A172 (cell line): Measurements from ENCODE around the gene INTS15. TPM values are rescaled to one million over a fixed set of nuclear protein-coding genes. Genes with fewer than 3 reads are reported as not detected.

Experiments used
- DNase-seq: peaks from one replicate; pipeline ENCODE4 v3.0.0-alpha.2; 2015; ENCODE audit warnings: low spot score
- total RNA-seq: library from RNA; depleted of rRNA; stranded (reverse); fragments of >200 nt; shearing (Covaris generic); gene quantifications from 2 replicates; pipeline ENCODE4 v1.2.3, GENCODE V29; 2014; rRNA removed

INTS15 gene
- 28.3 and 30.0 TPM in 2 replicates for total RNA-seq

- peak; percentile 57 for DNase-seq
Measured at GRCh38 chr7:6589829-6590644, at the start of gene INTS15. TSS of gene INTS15 (plus strand) at chr7:6590021. CDS start at chr7:6590284, 263 bp downstream.

- no peak for DNase-seq
Measured at GRCh38 chr7:6542368-6542767, 47.5 kb upstream of the INTS15 start.

GRCh38 chr7:6545398-6546126, 44.3 kb upstream of the INTS15 start:
- no peak for DNase-seq

GRCh38 chr7:6546498-6547251, 43.1 kb upstream of the INTS15 start:
- no peak for DNase-seq

GRCh38 chr7:6547400-6547799, 42.4 kb upstream of the INTS15 start:
- DNase-seq: no peak

- no peak for DNase-seq
Measured at GRCh38 chr7:6551016-6551511, 38.8 kb upstream of the INTS15 start, which contains the start of gene GRID2IP. TSS of gene GRID2IP (minus strand) at chr7:6551461. CDS start at chr7:6551436, 25 bp downstream.

- no peak for DNase-seq
Measured at GRCh38 chr7:6553448-6554044, 36.3 kb upstream of the INTS15 start.

GRCh38 chr7:6554848-6555247, 35.0 kb upstream of the INTS15 start:
- no peak for DNase-seq

- no peak for DNase-seq
Measured at GRCh38 chr7:6556196-6556595, 33.6 kb upstream of the INTS15 start.

- peak; percentile 79 for DNase-seq
Measured at GRCh38 chr7:6558837-6559236, 31.0 kb upstream of the INTS15 start.

- DNase-seq: no peak
Measured at GRCh38 chr7:6559896-6560295, 29.9 kb upstream of the INTS15 start.

- no peak for DNase-seq
Measured at GRCh38 chr7:6562106-6562505, 27.7 kb upstream of the INTS15 start.

- no peak for DNase-seq
Measured at GRCh38 chr7:6563936-6564770, 25.7 kb upstream of the INTS15 start.

- no peak for DNase-seq
Measured at GRCh38 chr7:6565655-6566054, 24.2 kb upstream of the INTS15 start.

- no peak for DNase-seq
Measured at GRCh38 chr7:6567886-6568285, 21.9 kb upstream of the INTS15 start.

GRCh38 chr7:6571160-6571779, 18.6 kb upstream of the INTS15 start:
- no peak for DNase-seq

- DNase-seq: no peak
Measured at GRCh38 chr7:6575281-6576023, 14.4 kb upstream of the INTS15 start.

- no peak for DNase-seq
Measured at GRCh38 chr7:6576024-6576866, 13.6 kb upstream of the INTS15 start.
